Testis (tissue), 2 donors: ENCODE results near the gene VN1R5.

Experiments used
- POLR2A ChIP-seq: fragments of 450-650 bp; IDR thresholded peaks from one replicate; pipeline ENCODE4 v1.6.1; 2017; ENCODE audit warnings: antibody characterized with exemption, mild to moderate bottlenecking, moderate library complexity
- TF ChIP-seq, protein P1 (sequence below), 3 experiments: fragments of 450-650 bp in 2 of 3; fragments of 200-600 bp in 1 of 3; sonication (generic) in 1 of 3; IDR thresholded peaks; one replicate each; pipeline ENCODE4 v1.5.1; 2016 to 2019; ENCODE audit warnings: antibody characterized with exemption in 3 of 3, mild to moderate bottlenecking in 2 of 3, moderate library complexity in 1 of 3

DNA sequence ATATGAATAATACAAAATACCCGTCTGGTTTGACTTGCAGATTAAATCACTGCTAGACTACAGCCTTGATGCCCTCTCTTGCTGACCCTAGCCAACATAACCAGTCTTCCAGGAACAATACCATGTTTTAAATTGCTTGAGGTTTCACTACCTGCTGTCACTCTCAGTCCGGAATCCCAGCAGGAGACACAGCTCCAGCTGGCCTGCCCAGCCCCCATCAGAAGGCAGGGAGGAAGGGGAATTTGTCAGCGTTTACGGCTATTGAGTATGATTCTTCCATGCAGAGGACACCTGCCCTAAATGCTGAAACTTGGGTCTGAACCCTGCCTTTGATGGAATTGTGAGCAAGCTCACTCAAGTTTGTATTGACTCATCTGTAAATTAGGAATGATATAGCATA lies 42.8 kb downstream of the VN1R5 start:
- TF ChIP-seq, protein P1, sequence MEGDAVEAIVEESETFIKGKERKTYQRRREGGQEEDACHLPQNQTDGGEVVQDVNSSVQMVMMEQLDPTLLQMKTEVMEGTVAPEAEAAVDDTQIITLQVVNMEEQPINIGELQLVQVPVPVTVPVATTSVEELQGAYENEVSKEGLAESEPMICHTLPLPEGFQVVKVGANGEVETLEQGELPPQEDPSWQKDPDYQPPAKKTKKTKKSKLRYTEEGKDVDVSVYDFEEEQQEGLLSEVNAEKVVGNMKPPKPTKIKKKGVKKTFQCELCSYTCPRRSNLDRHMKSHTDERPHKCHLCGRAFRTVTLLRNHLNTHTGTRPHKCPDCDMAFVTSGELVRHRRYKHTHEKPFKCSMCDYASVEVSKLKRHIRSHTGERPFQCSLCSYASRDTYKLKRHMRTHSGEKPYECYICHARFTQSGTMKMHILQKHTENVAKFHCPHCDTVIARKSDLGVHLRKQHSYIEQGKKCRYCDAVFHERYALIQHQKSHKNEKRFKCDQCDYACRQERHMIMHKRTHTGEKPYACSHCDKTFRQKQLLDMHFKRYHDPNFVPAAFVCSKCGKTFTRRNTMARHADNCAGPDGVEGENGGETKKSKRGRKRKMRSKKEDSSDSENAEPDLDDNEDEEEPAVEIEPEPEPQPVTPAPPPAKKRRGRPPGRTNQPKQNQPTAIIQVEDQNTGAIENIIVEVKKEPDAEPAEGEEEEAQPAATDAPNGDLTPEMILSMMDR (IDR thresholded peaks at IDR 0.05): no peak
- no peak for TF ChIP-seq POLR2A
